COLO668 (cell line): ENCODE results near the gene KAT7.

Experiments used
- DNase-seq: peaks from one replicate; lab custom pipeline; 2025; ENCODE audit not compliant: unreplicated experiment; lab: John Stamatoyannopoulos, UW

The KAT7 gene

GRCh38 chr17:49866882-49867413, 78.5 kb downstream of the KAT7 start:
- no peak for DNase-seq

DNA sequence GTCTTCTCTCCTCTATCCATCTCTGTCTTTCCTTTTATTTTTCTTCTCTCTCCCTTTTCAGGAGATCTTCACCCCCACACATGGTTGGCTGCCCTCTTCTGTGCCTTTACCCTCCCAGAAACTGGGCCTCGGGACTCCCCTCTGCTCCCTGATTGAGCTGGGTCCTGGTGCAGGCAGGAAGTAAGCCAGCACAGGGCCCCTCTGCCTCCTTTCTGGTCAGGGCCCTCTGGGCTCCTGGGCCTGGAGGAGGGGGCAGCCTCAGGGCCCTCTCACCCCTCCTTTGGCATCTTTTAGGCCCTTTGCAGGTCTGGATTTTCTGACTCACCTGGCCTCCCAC, 80.5 kb downstream of the KAT7 start:
- DNase-seq: no peak

DNA sequence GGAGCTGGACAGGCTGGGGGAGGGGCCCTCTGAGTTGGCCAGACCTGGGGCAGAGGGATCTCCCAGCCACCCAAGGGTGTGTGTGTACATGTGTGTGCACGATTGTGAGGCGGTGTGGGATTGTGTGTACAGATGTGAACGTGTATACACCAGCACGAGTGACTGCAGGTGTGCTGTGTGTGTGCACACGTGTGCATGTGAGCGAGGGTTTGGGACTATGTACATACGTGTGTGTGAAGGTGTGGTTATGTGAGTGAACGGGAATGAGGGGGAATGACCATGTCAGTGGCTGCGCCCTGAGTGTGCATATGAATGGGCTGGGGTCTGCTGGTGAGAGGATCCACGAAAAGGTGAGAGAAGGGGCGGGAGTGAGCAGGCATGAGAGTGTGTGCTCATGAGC, 81.8 kb downstream of the KAT7 start:
- DNase-seq: no peak

DNA sequence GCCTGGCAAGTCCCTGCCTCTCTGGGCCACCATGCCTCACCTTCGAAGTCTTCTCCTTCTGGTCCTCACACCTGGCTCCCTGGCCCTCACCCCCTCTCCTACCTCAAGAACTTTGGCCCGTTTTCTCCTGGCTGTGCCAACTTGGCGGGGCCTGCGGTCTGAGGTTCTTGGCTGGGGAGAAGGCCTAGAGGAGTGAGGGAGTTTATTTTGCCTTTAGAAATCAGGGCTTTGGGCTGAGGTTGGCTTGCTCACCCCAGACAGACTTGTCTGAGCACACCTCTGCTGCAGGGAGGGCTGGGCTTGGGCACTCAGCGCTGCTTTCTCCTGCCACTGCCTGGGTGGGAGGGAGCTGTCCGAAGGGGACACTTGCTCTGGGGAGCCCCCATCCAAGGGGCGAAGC, 82.7 kb downstream of the KAT7 start:
- no peak for DNase-seq

DNA sequence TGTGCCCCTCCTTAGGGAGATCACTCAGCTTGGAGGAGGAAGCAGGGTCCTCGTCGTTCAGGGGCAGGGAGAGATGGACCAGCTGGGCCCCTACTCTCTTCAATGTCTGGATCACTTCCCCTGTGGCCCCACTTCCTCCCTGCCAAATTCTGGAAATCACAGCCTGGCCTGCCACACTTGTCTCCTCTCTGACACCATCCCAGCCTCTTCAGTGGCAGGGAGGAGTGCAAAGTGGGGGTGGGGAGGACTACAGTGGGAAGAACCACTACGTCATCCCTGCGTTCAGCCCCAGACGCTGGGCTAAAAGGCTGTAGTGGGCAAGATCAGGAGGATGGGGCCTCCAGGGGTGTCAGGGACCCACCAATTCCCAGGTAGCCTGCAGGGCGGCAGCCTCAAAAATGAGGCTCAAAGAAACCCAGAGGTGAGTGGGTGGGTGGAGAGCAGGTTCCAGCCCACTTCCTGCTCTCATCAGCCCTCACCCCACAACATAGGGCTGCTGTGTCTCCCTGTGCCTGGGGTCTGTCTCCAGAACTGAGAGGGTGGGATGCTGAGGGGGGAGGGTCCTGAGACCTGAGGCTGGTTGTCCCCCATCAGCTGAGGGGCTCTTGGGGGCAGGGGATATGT, 84.4 kb downstream of the KAT7 start:
- DNase-seq: no peak

- no peak for DNase-seq
Observed at GRCh38 chr17:49873466-49873865, 85.0 kb downstream of the KAT7 start.

- DNase-seq: no peak
Observed at GRCh38 chr17:49873926-49874325, 85.4 kb downstream of the KAT7 start.

- no peak for DNase-seq
Observed at GRCh38 chr17:49874911-49875310, 86.4 kb downstream of the KAT7 start.

DNA sequence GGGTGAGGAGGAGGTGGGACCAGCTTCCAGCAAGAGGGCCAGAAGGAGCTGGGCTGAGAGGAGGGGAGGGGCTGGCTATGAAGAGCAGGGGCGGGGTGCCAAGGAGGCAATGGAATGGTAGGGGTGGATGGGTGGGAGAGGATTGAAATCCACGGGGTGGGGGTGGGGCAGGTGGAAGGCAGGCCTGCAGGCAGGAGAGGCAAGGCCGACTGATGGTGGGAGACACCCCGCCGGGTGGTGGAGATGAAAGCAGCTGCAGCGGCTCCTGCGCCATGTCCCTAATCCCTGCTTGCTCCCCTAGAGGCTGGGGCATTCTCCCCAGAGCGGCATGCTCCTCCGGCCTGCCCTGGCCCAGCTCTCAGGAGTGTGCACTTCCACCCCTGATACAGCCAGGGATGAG, 87.2 kb downstream of the KAT7 start:
- no peak for DNase-seq

GRCh38 chr17:49878931-49879904, 90.7 kb downstream of the KAT7 start:
- no peak for DNase-seq

- DNase-seq: peak; percentile 49
Observed at GRCh38 chr17:49880291-49881053, 92.0 kb downstream of the KAT7 start.

- no peak for DNase-seq
Observed at GRCh38 chr17:49881054-49881402, 92.5 kb downstream of the KAT7 start.

DNA sequence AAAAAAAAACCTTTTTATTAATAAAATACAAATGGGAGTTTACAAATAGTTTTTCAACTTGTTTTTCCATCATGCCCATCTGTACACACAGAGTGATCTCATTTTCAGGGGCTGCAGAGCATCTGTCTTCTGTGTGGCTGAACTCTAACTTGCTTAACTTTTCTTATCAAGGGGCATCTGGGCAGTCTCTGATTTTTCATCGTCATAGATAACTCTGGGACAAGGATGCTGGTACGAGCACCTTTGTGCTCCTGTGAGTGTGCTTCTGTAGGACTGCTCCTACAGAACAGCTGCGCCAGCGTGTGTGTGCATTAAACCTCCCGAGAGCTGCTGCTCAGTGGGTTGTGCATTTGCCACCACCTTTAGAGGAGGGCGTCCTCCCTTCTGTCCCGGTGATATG, 94.0 kb downstream of the KAT7 start:
- DNase-seq: no peak
